ENCODE measurements around the gene B4GALT5. TPM values are rescaled to one million over a fixed set of nuclear protein-coding genes. Genes with fewer than 3 reads are reported as not detected.
A peak's percentile ranks its signal among the peaks of the same experiment; 100 is the strongest.

The B4GALT5 gene
- total and polyA plus RNA-seq, 8 donors: 38.4 to 51.0 (median 45.8) TPM

GRCh38 chr20:49661560-49662329 is 51.9 kb downstream of the B4GALT5 start:
- ATAC-seq (no peak), DNase-seq (no peak)
- no peak for TF ChIP-seq CTCF (IDR thresholded peaks at IDR 0.05)
- H3K27ac ChIP-seq: peak overlapping the region in 1 of 2 donors; percentile 64
- peaks cover 20 to 90% of the 10 kb centered on the region in 2 donors for H3K4me1 ChIP-seq
- H3K4me3 ChIP-seq: no peak overlapping the region
- no peaks in the 10 kb centered on the region for H3K27me3 ChIP-seq
- H3K36me3 ChIP-seq: no peaks in the 10 kb centered on the region
- intact Hi-C loops (cut with DNase I): no loop called here
- H3K9me3 ChIP-seq: no peaks in the 10 kb centered on the region

- Histone ChIP-seq H3K36me3 (peaks cover 0 to 7% of the 10 kb centered on the region in 2 donors), H3K27me3 (no peaks in the 10 kb centered on the region), H3K4me3 (no peak overlapping the region), H3K4me1 (peaks cover 24 to 90% of the 10 kb centered on the region in 2 donors), H3K9me3 (no peaks in the 10 kb centered on the region), H3K27ac (no peak overlapping the region)
- ATAC-seq: no peak
- TF ChIP-seq CTCF (IDR thresholded peaks at IDR 0.05): no peak
- no peak for DNase-seq
- intact Hi-C loops (cut with DNase I): no loop called here
These were observed 52.8 kb downstream of the B4GALT5 start for GRCh38 chr20:49660912-49661311.

- peak; percentile 6 for ATAC-seq
- no peak for TF ChIP-seq CTCF (IDR thresholded peaks at IDR 0.05)
- Histone ChIP-seq H3K36me3 (peaks cover 0 to 26% of the 10 kb centered on the region in 2 donors), H3K4me3 (no peak overlapping the region), H3K4me1 (peaks cover 24 to 89% of the 10 kb centered on the region in 2 donors), H3K27ac (no peak overlapping the region), H3K27me3 (no peaks in the 10 kb centered on the region), H3K9me3 (peaks cover 0 to 3% of the 10 kb centered on the region in 2 donors)
- intact Hi-C loops (cut with DNase I): no loop called here
- no peak for DNase-seq
These were observed 54.6 kb downstream of the B4GALT5 start for GRCh38 chr20:49659056-49659455.

- Histone ChIP-seq H3K27ac (no peak overlapping the region), H3K4me3 (no peak overlapping the region), H3K36me3 (peaks cover 0 to 31% of the 10 kb centered on the region in 2 donors), H3K9me3 (peaks cover 0 to 3% of the 10 kb centered on the region in 2 donors), H3K4me1 (peaks cover 24 to 88% of the 10 kb centered on the region in 2 donors), H3K27me3 (no peaks in the 10 kb centered on the region)
- intact Hi-C loops (cut with DNase I): no loop called here
- TF ChIP-seq CTCF (IDR thresholded peaks at IDR 0.05): no peak
- no peak for DNase-seq
- ATAC-seq: no peak
These were observed 55.2 kb downstream of the B4GALT5 start for GRCh38 chr20:49658508-49658907.

- peaks cover 0 to 43% of the 10 kb centered on the region in 2 donors for H3K36me3 ChIP-seq
- no peak for TF ChIP-seq CTCF (IDR thresholded peaks at IDR 0.05)
- H3K4me3 ChIP-seq: no peak overlapping the region
- peaks cover 24 to 89% of the 10 kb centered on the region in 2 donors for H3K4me1 ChIP-seq
- ATAC-seq (peak; percentile 30), DNase-seq (peak in 1 of 4 donors; percentile 31)
- peak overlapping the region; percentile 51 to 71 for H3K27ac ChIP-seq
- intact Hi-C loops (cut with DNase I): no loop called here
- H3K9me3 ChIP-seq: peaks cover 0 to 3% of the 10 kb centered on the region in 2 donors
- H3K27me3 ChIP-seq: no peaks in the 10 kb centered on the region
These were observed 56.4 kb downstream of the B4GALT5 start for GRCh38 chr20:49657118-49657901.
